Stimulated activated effector memory CD8-positive, alpha-beta T cell treated with anti-CD3 and anti-CD28 coated beads, Interleukin-12 subunit alpha, Interleukin-12 subunit beta, amount 100 ng/mL, for 72 hours (primary cell): ENCODE measurements around the gene MTFP1.

Experiments
- ATAC-seq: fragments of 150-1000 bp; cut with Tn5 transposase; 2 replicates; pipeline ENCODE4 v1.10.0; 2021
- DNase-seq, 2 donors: peaks; one replicate each; pipeline ENCODE4 v3.0.0; 2021 to 2022; ENCODE audit warnings: low spot score in 2 of 2
- H3K27ac Mint-ChIP-seq: one replicate; pipeline ENCODE4 v1.8.0; 2022; ENCODE audit warnings: mild to moderate bottlenecking, mixed read lengths
- H3K36me3 Mint-ChIP-seq: one replicate; pipeline ENCODE4 v1.8.0; 2022; ENCODE audit warnings: mild to moderate bottlenecking, mixed read lengths
- H3K4me1 Mint-ChIP-seq: one replicate; pipeline ENCODE4 v1.8.0; 2022; ENCODE audit warnings: mixed read lengths
- H3K4me3 Mint-ChIP-seq: one replicate; pipeline ENCODE4 v1.8.0; 2022; ENCODE audit warnings: mild to moderate bottlenecking, mixed read lengths
- H3K9me3 Mint-ChIP-seq: one replicate; pipeline ENCODE4 v1.8.0; 2022; ENCODE audit warnings: mixed read lengths

The MTFP1 gene

DNA sequence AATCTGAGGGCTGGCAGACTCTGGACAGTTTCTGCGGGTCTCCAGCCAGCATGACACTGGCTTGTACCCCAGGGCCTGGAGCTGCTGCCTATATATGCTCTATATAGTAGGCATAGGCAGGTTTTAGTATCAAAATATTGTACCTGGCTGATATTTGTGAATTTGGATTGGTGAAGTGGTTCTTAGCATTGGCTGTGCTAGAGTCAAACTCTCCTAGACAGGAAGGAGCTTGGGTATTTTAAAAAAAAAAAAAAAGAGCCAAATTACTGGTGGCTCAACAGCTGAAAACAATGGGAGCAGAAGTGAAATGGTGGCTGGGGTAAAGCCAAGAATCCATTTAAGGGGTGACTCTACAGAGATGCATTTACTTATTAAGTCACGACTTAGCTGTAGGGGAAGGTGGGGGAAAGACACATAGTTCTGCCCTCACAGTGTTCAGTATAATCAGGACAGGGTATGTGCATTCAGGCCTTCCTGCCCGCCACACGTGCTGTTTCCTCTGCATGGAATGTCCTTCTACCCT, 11.0 kb upstream of the MTFP1 start:
- no peak overlapping the region for H3K4me3 Mint-ChIP-seq
- peaks cover 82% of the 10 kb centered on the region for H3K36me3 Mint-ChIP-seq
- ATAC-seq: no peak

GRCh38 chr22:30416403-30416802, 9.2 kb upstream of the MTFP1 start:
- Mint-ChIP-seq H3K4me1 (peaks cover 28% of the 10 kb centered on the region), H3K9me3 (no peaks in the 10 kb centered on the region), H3K27ac (no peak overlapping the region), H3K4me3 (no peak overlapping the region), H3K36me3 (peaks cover 76% of the 10 kb centered on the region)
- ATAC-seq (no peak), DNase-seq (no peak)

More for the DNA sequence above, 11.0 kb upstream of the MTFP1 start:
- DNase-seq: no peak
- H3K27ac Mint-ChIP-seq: peak overlapping the region; percentile 80
- no peaks in the 10 kb centered on the region for H3K9me3 Mint-ChIP-seq
- peaks cover 16% of the 10 kb centered on the region for H3K4me1 Mint-ChIP-seq

GRCh38 chr22:30416837-30417236, 8.7 kb upstream of the MTFP1 start:
- ATAC-seq (no peak), DNase-seq (no peak)
- Mint-ChIP-seq H3K9me3 (no peaks in the 10 kb centered on the region), H3K36me3 (peaks cover 74% of the 10 kb centered on the region), H3K4me3 (no peak overlapping the region), H3K27ac (no peak overlapping the region), H3K4me1 (peaks cover 32% of the 10 kb centered on the region)

GRCh38 chr22:30420347-30421125, 5.0 kb upstream of the MTFP1 start:
- DNase-seq: no peak
- peak overlapping the region; percentile 91 for H3K4me3 Mint-ChIP-seq
- ATAC-seq: no peak
- peak overlapping the region; percentile 48 for H3K27ac Mint-ChIP-seq
- peaks cover 73% of the 10 kb centered on the region for H3K36me3 Mint-ChIP-seq
- H3K4me1 Mint-ChIP-seq: peaks cover 48% of the 10 kb centered on the region
- H3K9me3 Mint-ChIP-seq: no peaks in the 10 kb centered on the region

GRCh38 chr22:30421695-30422480, 3.7 kb upstream of the MTFP1 start:
- Mint-ChIP-seq H3K4me1 (peaks cover 59% of the 10 kb centered on the region), H3K9me3 (no peaks in the 10 kb centered on the region), H3K4me3 (peak overlapping the region; percentile 91), H3K27ac (peak overlapping the region; percentile 98), H3K36me3 (peaks cover 73% of the 10 kb centered on the region)
- DNase-seq (no peak), ATAC-seq (no peak)

- no peaks in the 10 kb centered on the region for H3K9me3 Mint-ChIP-seq
- peak overlapping the region; percentile 98 for H3K27ac Mint-ChIP-seq
- no peak for ATAC-seq
- H3K4me3 Mint-ChIP-seq: peak overlapping the region; percentile 91
- no peak for DNase-seq
- peaks cover 67% of the 10 kb centered on the region for H3K4me1 Mint-ChIP-seq
- peaks cover 78% of the 10 kb centered on the region for H3K36me3 Mint-ChIP-seq
These were observed 2.9 kb upstream of the MTFP1 start for GRCh38 chr22:30422481-30423300.

DNA sequence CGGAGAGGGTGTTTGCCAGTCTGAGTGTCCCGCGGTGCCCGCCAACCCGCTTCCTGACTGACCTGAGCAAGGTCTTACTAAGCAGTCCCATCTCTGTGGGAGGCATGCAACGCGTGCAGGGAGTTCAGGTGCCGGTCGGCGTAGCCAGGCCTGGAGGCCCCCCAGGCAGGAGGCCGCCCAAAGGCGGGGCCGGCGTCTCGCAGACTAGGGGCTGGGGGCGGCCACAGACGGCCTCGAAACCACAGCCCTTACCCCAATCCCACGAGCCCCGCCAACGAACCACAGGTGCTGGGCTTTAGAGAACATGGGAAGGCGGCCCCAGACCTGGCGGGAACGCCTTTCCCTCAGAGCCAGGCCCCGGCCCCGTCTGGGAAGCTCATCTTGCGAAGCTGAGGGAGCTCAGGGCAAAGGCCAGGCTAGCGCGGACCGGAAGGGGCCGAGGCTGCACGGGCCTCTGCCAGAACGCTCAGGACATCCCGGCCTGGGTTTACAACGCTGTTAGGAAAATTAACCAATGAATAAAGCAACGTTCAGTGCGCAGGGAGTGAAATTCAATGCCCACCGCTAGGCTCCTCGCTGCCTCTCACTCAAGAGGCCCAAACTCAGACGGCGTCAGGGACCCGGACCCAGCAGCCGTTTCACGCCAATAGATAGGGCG, 2.1 kb upstream of the MTFP1 start:
- peak; percentile 63 for ATAC-seq
- H3K36me3 Mint-ChIP-seq: peaks cover 79% of the 10 kb centered on the region
- H3K4me3 Mint-ChIP-seq: peak overlapping the region; percentile 91
- DNase-seq: peak in 1 of 2 donors; percentile 45
- peaks cover 69% of the 10 kb centered on the region for H3K4me1 Mint-ChIP-seq
- peak overlapping the region; percentile 98 for H3K27ac Mint-ChIP-seq
- no peaks in the 10 kb centered on the region for H3K9me3 Mint-ChIP-seq

DNA sequence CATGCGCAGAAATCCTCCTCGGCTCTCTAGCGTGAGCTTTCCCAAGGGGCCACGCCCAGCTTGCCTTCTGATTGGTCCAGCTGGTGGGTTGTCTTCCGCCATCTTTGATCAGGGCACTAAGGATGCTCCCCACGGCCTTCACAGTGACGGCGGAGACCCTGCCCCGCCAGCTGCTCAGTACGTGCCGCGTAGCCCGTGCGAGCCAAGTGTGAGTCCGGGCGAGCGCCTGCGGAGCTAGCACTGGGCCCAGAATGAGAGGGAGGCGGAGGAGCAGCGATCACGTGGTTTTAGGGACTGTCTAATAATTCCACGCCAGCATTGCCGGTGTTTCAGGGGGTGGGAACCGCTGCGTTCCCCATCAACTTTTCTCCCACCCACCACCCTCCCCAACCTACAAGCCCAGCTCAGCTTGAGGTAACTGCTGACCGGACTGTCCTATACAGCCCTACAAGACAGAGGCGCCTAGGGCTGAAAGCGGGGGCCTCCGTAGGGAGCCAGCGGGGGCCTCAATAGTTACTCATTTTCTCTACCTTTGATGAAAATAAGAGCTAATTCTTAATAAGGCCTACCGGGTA, 1.5 kb upstream of the MTFP1 start:
- H3K4me1 Mint-ChIP-seq: peaks cover 69% of the 10 kb centered on the region
- peak overlapping the region; percentile 98 for H3K27ac Mint-ChIP-seq

DNA sequence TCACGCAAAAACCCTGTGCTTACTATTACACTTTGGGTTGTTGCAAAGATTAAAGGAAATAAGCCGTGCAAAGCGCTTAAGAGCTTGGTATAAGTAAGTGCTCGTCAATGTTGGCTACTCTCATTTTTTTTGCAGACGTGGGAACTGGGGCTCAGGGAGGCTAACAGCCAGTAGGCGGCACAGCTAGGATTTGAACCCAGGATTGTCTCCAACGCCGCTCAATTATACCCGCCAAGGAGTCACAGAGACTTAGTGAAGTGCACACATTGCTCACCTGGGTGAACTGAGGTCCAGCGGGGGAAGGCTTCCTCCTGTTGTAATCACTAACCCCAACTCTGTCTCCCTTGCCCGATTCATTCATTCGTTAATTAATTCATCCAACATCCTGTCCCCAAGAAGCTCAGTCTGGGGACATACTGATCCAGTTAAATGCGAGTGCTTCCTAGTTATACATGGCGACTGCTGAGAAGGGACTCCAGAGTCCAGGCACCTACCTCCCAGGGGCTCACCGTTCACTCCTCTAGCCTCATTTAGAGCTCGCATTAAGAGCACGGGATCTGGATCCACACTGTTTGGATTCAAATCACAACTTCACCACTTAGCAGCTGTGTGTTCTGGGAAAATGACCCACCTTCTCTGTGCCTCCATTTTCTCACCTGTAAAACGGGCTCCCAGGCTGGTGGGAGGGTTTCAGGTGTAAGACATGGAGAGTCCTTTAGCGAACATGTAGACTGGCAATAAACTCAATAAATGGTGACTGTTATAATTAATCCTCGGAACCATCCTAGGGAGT, 838 bp upstream of the MTFP1 start:
- no peak for ATAC-seq
- Mint-ChIP-seq H3K4me1 (peaks cover 69% of the 10 kb centered on the region), H3K36me3 (peaks cover 79% of the 10 kb centered on the region), H3K4me3 (peak overlapping the region; percentile 91), H3K9me3 (no peaks in the 10 kb centered on the region), H3K27ac (peak overlapping the region; percentile 98)
- peak in 1 of 2 donors; percentile 61 for DNase-seq

More for the DNA sequence above, 1.5 kb upstream of the MTFP1 start:
- Mint-ChIP-seq H3K9me3 (no peaks in the 10 kb centered on the region), H3K36me3 (peaks cover 80% of the 10 kb centered on the region), H3K4me3 (peak overlapping the region; percentile 91)
- peak; percentile 91 for ATAC-seq
- DNase-seq: peak; percentile 90 to 96

DNA sequence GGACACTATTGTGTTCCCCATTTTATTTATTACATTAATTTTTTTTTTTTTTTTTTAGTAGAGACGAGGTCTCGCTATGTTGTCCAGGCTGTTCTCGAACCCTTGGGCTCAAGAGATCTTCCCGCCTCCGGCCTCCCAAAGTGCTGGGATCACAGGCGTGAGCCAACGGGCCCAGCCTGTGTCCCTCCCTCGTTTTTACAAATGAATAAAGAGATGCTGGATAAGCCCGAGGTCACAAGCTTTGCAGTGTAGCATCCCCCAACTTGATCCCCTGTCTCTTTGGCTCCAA, 297 bp upstream of the MTFP1 start:
- peak overlapping the region; percentile 91 for H3K4me3 Mint-ChIP-seq
- H3K4me1 Mint-ChIP-seq: peaks cover 64% of the 10 kb centered on the region
- H3K27ac Mint-ChIP-seq: peak overlapping the region; percentile 98
- no peaks in the 10 kb centered on the region for H3K9me3 Mint-ChIP-seq
- peaks cover 79% of the 10 kb centered on the region for H3K36me3 Mint-ChIP-seq
- no peak for ATAC-seq
- no peak for DNase-seq

DNA sequence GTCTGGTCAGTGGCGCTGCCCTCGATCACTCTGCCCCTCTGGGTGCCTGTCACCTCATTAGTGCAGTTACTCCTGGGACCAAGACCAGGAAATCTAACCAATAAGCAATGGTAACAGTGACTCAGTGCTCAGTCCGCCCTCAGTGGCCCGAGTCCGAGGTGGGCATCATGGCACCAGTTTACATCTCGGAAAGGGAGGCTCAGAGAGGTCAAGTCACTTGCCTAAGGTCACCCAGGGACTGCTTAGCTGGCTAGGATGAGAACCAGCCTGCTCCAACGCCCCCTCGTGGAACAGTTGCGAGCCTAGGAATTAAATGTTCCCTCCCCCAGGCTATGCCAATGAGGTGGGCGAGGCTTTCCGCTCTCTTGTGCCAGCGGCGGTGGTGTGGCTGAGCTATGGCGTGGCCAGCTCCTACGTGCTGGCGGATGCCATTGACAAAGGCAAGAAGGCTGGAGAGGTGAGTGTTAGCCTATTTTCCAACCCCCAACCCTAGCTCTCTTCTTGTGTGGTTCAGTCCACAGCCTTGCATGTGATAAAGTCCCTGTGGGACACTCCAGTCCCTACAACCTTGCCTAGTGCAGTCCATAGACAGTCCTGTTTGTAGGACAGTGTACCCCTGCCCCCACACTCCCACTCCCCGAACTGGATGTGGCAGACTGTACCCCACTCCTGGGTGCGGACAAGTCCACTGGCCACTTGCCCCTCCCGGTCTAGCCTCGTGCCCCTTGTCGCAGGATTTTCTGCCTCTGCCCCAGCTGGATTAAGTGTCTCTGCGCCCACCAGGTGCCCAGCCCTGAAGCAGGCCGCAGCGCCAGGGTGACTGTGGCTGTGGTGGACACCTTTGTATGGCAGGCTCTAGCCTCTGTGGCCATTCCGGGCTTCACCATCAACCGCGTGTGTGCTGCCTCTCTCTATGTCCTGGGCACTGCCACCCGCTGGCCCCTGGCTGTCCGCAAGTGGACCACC, 1.1 kb downstream of the MTFP1 start:
- DNase-seq (peak; percentile 78 to 90), ATAC-seq (peak; percentile 61)
- H3K4me1 Mint-ChIP-seq: peaks cover 54% of the 10 kb centered on the region
- H3K4me3 Mint-ChIP-seq: peak overlapping the region; percentile 91
- no peaks in the 10 kb centered on the region for H3K9me3 Mint-ChIP-seq
- peak overlapping the region; percentile 98 for H3K27ac Mint-ChIP-seq
- peaks cover 83% of the 10 kb centered on the region for H3K36me3 Mint-ChIP-seq

DNA sequence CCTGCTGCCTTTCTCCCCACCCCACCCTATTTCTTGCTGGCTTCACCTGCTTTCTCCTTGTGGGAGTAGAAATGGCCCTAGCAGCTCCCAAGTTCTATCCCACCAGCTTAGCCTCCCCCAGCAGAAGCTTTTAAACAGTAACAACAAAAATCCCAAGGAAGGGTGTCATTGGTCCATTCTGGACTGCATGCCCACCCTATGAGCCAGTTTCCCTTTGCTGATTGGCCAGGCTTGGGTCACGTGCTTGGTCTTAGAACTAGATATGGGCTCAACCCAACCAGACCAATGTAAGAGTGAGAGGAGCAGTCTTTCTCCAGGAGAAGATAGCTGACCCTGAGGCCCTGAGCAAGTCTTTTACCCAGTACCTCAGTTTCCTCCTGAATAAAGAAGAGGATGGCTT, 2.3 kb downstream of the MTFP1 start:
- ATAC-seq (no peak), DNase-seq (no peak)
- peaks cover 71% of the 10 kb centered on the region for H3K36me3 Mint-ChIP-seq
- peak overlapping the region; percentile 98 for H3K27ac Mint-ChIP-seq
- H3K9me3 Mint-ChIP-seq: no peaks in the 10 kb centered on the region
- peaks cover 42% of the 10 kb centered on the region for H3K4me1 Mint-ChIP-seq
- H3K4me3 Mint-ChIP-seq: peak overlapping the region; percentile 91

- Mint-ChIP-seq H3K9me3 (no peaks in the 10 kb centered on the region), H3K4me1 (peaks cover 37% of the 10 kb centered on the region), H3K4me3 (no peak overlapping the region), H3K36me3 (peaks cover 57% of the 10 kb centered on the region), H3K27ac (no peak overlapping the region)
- DNase-seq (no peak), ATAC-seq (no peak)
These were observed 4.3 kb downstream of the MTFP1 start for GRCh38 chr22:30429887-30430286.
